GM18526 (cell line): ENCODE data around the gene BHLHA9.

Experiments used
- POLR2A ChIP-seq: IDR thresholded peaks from 3 replicates; pipeline ENCODE4 v1.6.1; 2011; ENCODE audit not compliant: insufficient read length; ENCODE audit errors: extremely low read depth

BHLHA9 gene

DNA sequence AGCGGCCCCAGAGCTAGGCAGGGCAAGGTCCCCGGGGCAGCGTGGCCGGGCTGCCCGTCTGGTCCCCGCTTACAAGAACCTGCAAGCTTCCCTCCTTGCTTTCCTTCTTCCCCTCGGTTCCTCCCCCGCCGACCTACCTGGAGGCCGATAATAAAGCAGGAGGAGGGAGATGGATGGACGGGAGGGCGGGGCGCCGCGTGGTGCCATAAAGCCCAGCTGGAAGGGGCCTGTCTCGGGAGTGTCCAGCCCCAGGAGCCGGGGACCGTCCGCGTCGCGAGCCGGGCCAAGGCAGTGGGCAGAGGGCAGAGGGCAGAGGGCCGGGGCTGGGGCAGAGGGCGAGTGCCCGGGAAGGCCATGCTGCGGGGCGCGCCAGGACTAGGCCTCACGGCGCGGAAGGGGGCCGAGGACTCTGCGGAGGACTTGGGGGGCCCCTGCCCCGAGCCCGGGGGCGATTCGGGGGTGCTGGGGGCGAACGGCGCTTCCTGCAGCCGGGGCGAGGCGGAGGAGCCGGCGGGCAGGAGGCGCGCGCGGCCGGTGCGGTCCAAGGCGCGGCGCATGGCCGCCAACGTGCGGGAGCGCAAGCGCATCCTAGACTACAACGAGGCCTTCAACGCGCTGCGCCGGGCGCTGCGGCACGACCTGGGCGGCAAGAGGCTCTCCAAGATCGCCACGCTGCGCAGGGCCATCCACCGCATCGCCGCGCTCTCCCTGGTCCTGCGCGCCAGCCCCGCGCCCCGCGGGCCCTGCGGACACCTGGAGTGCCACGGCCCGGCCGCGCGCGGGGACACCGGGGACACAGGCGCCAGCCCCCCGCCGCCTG, at the start of gene BHLHA9:
TSS of gene BHLHA9 (plus strand) at position 235 of the 820 bp plus-strand sequence. CDS start at position 355, 120 bp downstream.
- TF ChIP-seq POLR2A: no peak

- no peak for TF ChIP-seq POLR2A
Measured at GRCh38 chr17:1221209-1221608, 49.0 kb upstream of the BHLHA9 start.

GRCh38 chr17:1222321-1222720, 47.9 kb upstream of the BHLHA9 start:
- TF ChIP-seq POLR2A: no peak

GRCh38 chr17:1223662-1224061, 46.6 kb upstream of the BHLHA9 start:
- no peak for TF ChIP-seq POLR2A

DNA sequence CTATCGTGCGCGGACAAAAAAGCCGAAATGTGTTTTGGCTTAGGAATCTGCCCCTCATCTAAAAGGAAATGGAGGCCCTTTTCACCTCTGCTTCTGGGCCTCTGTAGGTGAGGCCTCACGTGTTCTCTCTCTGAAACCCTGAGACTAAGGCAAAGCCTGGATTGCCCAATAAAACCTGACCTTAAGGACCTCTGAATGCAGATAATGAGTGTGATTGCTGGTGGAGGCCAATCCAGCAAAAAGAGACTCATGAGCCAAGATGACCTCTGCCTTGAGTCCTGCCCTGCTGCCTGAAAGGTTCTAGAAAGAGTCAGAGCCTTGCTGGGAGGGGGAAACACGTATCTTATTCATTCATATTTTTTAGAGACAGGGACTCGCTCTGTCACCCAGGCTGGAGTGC, 45.9 kb upstream of the BHLHA9 start:
- no peak for TF ChIP-seq POLR2A

DNA sequence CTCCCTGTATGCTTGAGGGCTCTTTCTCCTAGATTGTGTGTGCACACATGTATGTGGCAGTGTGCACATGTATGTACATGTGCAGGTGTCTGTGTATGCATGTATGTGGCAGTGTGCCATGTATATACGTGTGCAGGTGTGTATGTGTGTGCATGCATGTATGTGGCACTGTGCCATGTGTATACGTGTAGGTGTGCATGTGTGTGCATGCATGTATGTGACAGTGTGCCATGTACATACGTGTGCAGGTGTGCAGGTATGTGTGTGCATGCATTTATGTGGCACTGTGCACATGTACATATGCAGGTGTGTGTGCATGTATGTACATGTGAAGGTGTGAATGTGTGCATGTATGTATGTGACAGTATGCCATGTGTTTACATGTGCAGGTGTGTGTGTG, 43.9 kb upstream of the BHLHA9 start:
- TF ChIP-seq POLR2A: no peak

- no peak for TF ChIP-seq POLR2A
Measured at GRCh38 chr17:1227365-1227764, 42.9 kb upstream of the BHLHA9 start.

GRCh38 chr17:1227917-1228780, 42.1 kb upstream of the BHLHA9 start:
- peak; percentile 9 for TF ChIP-seq POLR2A

GRCh38 chr17:1228781-1229348, 41.4 kb upstream of the BHLHA9 start:
- no peak for TF ChIP-seq POLR2A

DNA sequence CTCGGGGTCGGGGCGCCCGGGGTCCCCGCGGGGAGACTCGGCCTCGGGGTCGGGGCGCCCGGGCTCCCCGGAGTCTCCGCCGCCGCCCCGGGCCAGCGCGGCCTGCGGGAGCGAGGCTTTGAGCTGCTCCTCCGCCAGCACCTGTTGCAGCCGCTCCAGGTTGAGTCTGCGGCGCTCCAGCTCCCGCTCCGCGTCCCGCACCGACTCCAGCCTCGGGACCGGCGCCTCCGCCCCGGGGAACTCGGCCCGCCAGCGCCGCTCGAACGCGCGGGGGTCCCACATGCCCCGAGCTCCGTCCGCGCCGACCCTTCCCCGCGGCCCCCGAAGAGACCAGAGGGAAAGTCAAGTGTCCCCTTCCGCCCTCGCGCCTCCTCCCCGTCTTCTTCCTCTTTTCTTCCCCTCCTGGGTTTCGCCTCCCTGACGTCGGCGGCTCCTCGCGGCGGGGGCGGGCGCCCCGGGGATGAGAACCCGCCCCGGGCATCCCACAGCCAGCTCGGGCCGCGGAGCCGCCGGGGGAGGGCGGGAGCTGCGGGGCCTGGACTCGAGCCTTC, 40.8 kb upstream of the BHLHA9 start:
- peak; percentile 78 for TF ChIP-seq POLR2A

DNA sequence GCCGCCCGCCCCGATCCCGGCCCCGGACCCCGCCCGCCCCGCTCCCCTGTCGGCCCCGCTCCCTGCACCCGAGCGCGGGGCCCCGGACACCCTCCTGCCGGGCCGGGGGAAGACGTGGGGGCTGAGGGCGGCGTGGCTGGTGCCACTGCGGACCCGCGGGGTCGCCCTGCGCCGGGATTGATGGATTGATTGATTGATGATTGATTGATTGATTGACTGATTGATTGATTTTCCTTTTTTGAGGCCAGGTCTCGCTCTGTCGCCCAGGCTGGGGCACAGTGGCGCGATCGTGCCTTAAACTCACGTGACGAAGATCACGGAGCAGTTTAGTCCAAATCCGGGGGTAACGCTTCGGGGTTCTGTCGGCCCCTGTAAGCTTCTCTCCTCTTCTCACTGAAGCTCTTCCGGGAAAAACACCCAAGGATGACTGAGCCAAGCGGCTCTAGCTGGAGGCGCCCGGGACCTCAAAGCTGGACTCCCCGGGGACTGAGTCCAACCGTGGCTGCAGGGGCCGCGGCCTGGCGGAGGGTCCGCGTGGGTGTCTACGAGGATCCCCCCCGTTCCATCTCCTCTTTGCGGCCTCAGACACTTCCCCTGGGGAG, 40.2 kb upstream of the BHLHA9 start:
- no peak for TF ChIP-seq POLR2A

- TF ChIP-seq POLR2A: no peak
Measured at GRCh38 chr17:1231456-1231855, 38.8 kb upstream of the BHLHA9 start.

GRCh38 chr17:1232331-1232730, 37.9 kb upstream of the BHLHA9 start:
- no peak for TF ChIP-seq POLR2A

GRCh38 chr17:1232786-1233185, 37.5 kb upstream of the BHLHA9 start:
- no peak for TF ChIP-seq POLR2A

DNA sequence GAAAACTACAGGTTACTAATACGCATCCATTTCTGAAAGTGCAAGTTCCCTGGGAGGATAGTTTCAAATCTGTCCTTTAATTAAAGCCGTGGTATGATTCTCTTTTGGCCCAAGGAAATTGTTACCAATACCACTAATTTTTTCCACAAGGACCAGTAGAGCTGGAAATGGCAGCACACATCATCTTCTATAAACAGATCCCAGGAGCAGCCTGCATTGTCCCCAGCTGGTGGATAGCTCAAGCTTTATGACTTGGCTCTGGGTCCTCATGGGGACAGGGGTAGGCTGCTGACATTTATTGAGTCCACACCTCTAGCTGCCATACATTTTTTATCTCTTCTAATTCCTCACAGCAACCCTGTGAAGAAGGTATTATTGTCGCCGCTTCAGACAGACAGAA, 35.8 kb upstream of the BHLHA9 start:
- no peak for TF ChIP-seq POLR2A
